HepG2 (cell line): ENCODE results near the gene DCUN1D3. TPM values are rescaled to one million over a fixed set of nuclear protein-coding genes. Genes with fewer than 3 reads are reported as not detected.

Source experiments
- ARNT2 ChIP-seq: sonication (generic); formaldehyde crosslinking; IDR thresholded peaks from 2 replicates; pipeline ENCODE4 v1.8.0; 2022; ENCODE audit warnings: mild to moderate bottlenecking, low read depth, missing genetic modification reagents, moderate library complexity
- ARNTL ChIP-seq: sonication (generic); formaldehyde crosslinking; IDR thresholded peaks from 2 replicates; pipeline ENCODE4 v1.4.0; 2020; ENCODE audit warnings: mild to moderate bottlenecking, missing genetic modification reagents
- BATF2 ChIP-seq: sonication (generic); formaldehyde crosslinking; IDR thresholded peaks from 2 replicates; pipeline ENCODE4 v1.8.0; 2022; ENCODE audit warnings: mild to moderate bottlenecking, missing genetic modification reagents, moderate library complexity
- CEBPG ChIP-seq: IDR thresholded peaks from 2 replicates; pipeline ENCODE4 v1.6.1; 2016
- ELF3 ChIP-seq: IDR thresholded peaks from 2 replicates; pipeline ENCODE4 v1.6.1; 2016; ENCODE audit warnings: missing genetic modification reagents, missing compliant biosample characterization
- ETV6 ChIP-seq: sonication (generic); formaldehyde crosslinking; conservative IDR thresholded peaks from 2 replicates; pipeline ENCODE4 v1.4.0; 2020; ENCODE audit warnings: missing genetic modification reagents
- FOXM1 ChIP-seq: sonication (generic); formaldehyde crosslinking; IDR thresholded peaks from 2 replicates; pipeline ENCODE4 v1.5.0; 2020; ENCODE audit warnings: missing genetic modification reagents
- JUND ChIP-seq: sonication (generic); formaldehyde crosslinking; IDR thresholded peaks from 2 replicates; pipeline ENCODE4 v1.8.0; 2022; ENCODE audit warnings: mild to moderate bottlenecking, missing genetic modification reagents
- MBD4 ChIP-seq: IDR thresholded peaks from 2 replicates; pipeline ENCODE4 v1.6.1; 2012; ENCODE audit warnings: low read length, inconsistent platforms, borderline replicate concordance
- POLR2AphosphoS2 ChIP-seq: IDR thresholded peaks from 2 replicates; pipeline ENCODE4 v1.6.1; 2011; ENCODE audit warnings: low read depth, low read length, improper control_type of control experiment
- RAD21 ChIP-seq: fragments of 450-650 bp; formaldehyde crosslinking; IDR thresholded peaks from 2 replicates; pipeline ENCODE4 v1.5.0; 2020; ENCODE audit warnings: mild to moderate bottlenecking
- RFX3 ChIP-seq: IDR thresholded peaks from 2 replicates; pipeline ENCODE4 v1.6.1; 2016; ENCODE audit warnings: missing biosample characterization, missing genetic modification reagents
- SIN3A ChIP-seq: IDR thresholded peaks from 2 replicates; pipeline ENCODE4 v1.6.1; 2011; ENCODE audit warnings: low read depth, mild to moderate bottlenecking, control low read depth, low read length, borderline replicate concordance
- ZC3H13 ChIP-seq: sonication (generic); formaldehyde crosslinking; IDR thresholded peaks from 2 replicates; pipeline ENCODE4 v1.8.1; 2023; ENCODE audit warnings: mild to moderate bottlenecking, missing genetic modification reagents, moderate library complexity
- ZFYVE20 ChIP-seq: sonication (generic); formaldehyde crosslinking; IDR thresholded peaks from 2 replicates; pipeline ENCODE4 v1.8.0; 2023; ENCODE audit warnings: low read depth, mild to moderate bottlenecking, moderate library complexity, missing genetic modification reagents, borderline replicate concordance
- ZNF124 ChIP-seq: sonication (generic); formaldehyde crosslinking; IDR thresholded peaks from 2 replicates; pipeline ENCODE4 v1.4.0; 2020; ENCODE audit warnings: missing genetic modification reagents
- ZNF335 ChIP-seq: sonication (generic); formaldehyde crosslinking; IDR thresholded peaks from 2 replicates; pipeline ENCODE4 v1.4.0; 2020; ENCODE audit warnings: missing genetic modification reagents
- ZNF589 ChIP-seq: sonication (generic); formaldehyde crosslinking; conservative IDR thresholded peaks from 2 replicates; pipeline ENCODE4 v1.8.0; 2022; ENCODE audit warnings: mild to moderate bottlenecking, moderate library complexity, missing genetic modification reagents
- ZNF629 ChIP-seq: sonication (generic); formaldehyde crosslinking; conservative IDR thresholded peaks from 2 replicates; pipeline ENCODE4 v1.5.0; 2020; ENCODE audit warnings: missing genetic modification reagents
- ZNF878 ChIP-seq: sonication (generic); formaldehyde crosslinking; IDR thresholded peaks from 2 replicates; pipeline ENCODE4 v1.8.1; 2023; ENCODE audit warnings: mild to moderate bottlenecking, missing genetic modification reagents, moderate library complexity
- ZSCAN21 ChIP-seq: sonication (generic); formaldehyde crosslinking; IDR thresholded peaks from 2 replicates; pipeline ENCODE4 v1.8.0; 2022; ENCODE audit warnings: mild to moderate bottlenecking, missing genetic modification reagents, moderate library complexity, borderline replicate concordance
- polyA plus RNA-seq, 8 experiments: library from polyadenylated mRNA; depleted of rRNA in 3 of 8; stranded (reverse) in 7 of 8; unstranded in 1 of 8; fragments of >200 nt; fragmentation: Illumina TruSeq in 4 of 8; extraction: Trizol in 4 of 8; gene quantifications; 2 replicates each; pipeline versions ENCODE4 v1.2.1 to v1.2.3, GENCODE V29; 2011 to 2016; ENCODE audit warnings: low read depth in 4 of 8, missing spikeins in 1 of 8, mixed read lengths in 1 of 8; ENCODE audit not compliant: insufficient read depth in 1 of 8
- total RNA-seq, 5 experiments: library from RNA; depleted of rRNA; stranded (reverse); fragments of >200 nt; fragmentation: Illumina TruSeq; extraction: Trizol; gene quantifications; 2 replicates each; pipeline ENCODE4 v1.2.3, GENCODE V29; 2016; ENCODE audit warnings: low read depth in 1 of 5
- TF ChIP-seq, protein P1 (sequence below): sonication (generic); formaldehyde crosslinking; IDR thresholded peaks from 2 replicates; pipeline ENCODE4 v1.5.0; 2020; ENCODE audit warnings: mild to moderate bottlenecking, missing genetic modification reagents
- TF ChIP-seq, protein P2 (sequence below): fragments of 450-650 bp; IDR thresholded peaks from 2 replicates; pipeline ENCODE4 v1.6.1; 2017
- TF ChIP-seq, protein P3 (sequence below): sonication (generic); formaldehyde crosslinking; IDR thresholded peaks from 2 replicates; pipeline ENCODE4 v1.8.0; 2022; ENCODE audit warnings: missing genetic modification reagents, low read depth, mild to moderate bottlenecking, borderline replicate concordance
- TF ChIP-seq, protein P4 (sequence below): sonication (generic); formaldehyde crosslinking; IDR thresholded peaks from 2 replicates; pipeline ENCODE4 v1.4.0; 2020; ENCODE audit warnings: missing genetic modification reagents

DCUN1D3 gene
- total and polyA plus RNA-seq, 2 of the 13 experiments (the other 11 are each of a cell fraction or from before 2014, with no cell fraction given): 5.0 to 19.3 TPM

DNA sequence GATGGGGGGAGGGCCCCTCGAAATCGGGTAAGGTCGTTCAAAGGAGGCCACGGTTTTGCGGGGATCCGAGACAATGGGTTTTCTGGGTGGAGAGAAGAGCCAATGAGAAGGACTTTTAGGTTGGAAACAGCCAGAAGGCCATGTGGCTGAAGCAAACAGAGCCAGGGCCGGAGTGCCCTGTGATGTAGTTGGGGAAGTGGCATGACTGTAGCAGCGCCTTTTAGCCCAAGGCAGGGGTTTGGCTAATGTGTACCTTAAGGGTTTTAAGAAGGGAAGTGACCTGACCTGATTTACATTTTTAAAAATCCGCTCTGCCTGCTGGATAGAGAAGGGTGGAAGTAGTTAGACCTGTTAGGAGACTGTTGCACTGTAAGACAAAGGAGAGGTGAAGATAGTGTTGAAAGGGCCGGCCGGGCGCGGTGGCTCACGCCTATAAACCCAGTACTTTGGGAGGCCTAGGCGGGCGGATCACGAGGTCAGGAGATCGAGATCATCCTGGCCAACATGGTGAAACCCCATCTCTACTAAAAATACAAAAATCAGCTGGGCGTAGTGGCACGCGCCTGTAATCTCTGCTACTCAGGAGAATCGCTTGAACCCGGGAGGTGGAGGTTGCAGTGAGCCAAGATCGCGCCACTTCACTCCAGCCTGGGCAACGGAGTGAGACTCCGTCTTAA, 1.4 kb upstream of the DCUN1D3 start (continued):
- TF ChIP-seq ZNF878: 0 out of 2 replicates have a peak, but pooled peaks have one; percentile 8
- TF ChIP-seq SIN3A: 0 out of 2 replicates have a peak, but pooled peaks have one; percentile 25
- no peak for TF ChIP-seq RFX3 (CRISPR knock-in tag)
- TF ChIP-seq ZNF589 (CRISPR knock-in tag): no peak
- 0 out of 2 replicates have a peak, but pooled peaks have one; percentile 4 for TF ChIP-seq RAD21 (CRISPR knock-in tag)
- TF ChIP-seq, protein P1, sequence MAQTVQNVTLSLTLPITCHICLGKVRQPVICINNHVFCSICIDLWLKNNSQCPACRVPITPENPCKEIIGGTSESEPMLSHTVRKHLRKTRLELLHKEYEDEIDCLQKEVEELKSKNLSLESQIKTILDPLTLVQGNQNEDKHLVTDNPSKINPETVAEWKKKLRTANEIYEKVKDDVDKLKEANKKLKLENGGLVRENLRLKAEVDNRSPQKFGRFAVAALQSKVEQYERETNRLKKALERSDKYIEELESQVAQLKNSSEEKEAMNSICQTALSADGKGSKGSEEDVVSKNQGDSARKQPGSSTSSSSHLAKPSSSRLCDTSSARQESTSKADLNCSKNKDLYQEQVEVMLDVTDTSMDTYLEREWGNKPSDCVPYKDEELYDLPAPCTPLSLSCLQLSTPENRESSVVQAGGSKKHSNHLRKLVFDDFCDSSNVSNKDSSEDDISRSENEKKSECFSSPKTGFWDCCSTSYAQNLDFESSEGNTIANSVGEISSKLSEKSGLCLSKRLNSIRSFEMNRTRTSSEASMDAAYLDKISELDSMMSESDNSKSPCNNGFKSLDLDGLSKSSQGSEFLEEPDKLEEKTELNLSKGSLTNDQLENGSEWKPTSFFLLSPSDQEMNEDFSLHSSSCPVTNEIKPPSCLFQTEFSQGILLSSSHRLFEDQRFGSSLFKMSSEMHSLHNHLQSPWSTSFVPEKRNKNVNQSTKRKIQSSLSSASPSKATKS (CRISPR knock-in tag): 0 out of 2 replicates have a peak, but pooled peaks have one; percentile 51
- no peak; the same call in 1 of the 2 replicates for TF ChIP-seq ARNT2
- TF ChIP-seq ZNF335: 0 out of 2 replicates have a peak, but pooled peaks have one; percentile 8
- peak; percentile 26; the same call in 1 of the 2 replicates for TF ChIP-seq CEBPG (CRISPR knock-in tag)
- TF ChIP-seq, protein P2, sequence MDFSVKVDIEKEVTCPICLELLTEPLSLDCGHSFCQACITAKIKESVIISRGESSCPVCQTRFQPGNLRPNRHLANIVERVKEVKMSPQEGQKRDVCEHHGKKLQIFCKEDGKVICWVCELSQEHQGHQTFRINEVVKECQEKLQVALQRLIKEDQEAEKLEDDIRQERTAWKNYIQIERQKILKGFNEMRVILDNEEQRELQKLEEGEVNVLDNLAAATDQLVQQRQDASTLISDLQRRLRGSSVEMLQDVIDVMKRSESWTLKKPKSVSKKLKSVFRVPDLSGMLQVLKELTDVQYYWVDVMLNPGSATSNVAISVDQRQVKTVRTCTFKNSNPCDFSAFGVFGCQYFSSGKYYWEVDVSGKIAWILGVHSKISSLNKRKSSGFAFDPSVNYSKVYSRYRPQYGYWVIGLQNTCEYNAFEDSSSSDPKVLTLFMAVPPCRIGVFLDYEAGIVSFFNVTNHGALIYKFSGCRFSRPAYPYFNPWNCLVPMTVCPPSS: no peak
- 0 out of 2 replicates have a peak, but pooled peaks have one; percentile 24 for TF ChIP-seq ARNTL (CRISPR knock-in tag)
- TF ChIP-seq MBD4: no peak
- TF ChIP-seq, protein P3, sequence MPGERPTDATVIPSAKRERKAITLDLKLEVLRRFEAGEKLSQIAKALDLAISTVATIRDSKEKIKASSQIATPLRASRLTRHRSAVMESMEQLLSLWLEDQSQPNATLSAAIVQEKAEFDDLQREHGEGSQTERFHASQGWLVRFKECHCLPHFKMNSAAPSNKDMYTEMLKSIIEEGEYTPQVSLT (CRISPR knock-in tag): no peak
- TF ChIP-seq FOXM1 (CRISPR knock-in tag): no peak
- TF ChIP-seq ETV6: 0 out of 2 replicates have a peak, but pooled peaks have one; percentile 12
- no peak for TF ChIP-seq BATF2 (CRISPR knock-in tag)
- no peak for TF ChIP-seq ZSCAN21
- TF ChIP-seq JUND (CRISPR knock-in tag): no peak
- 0 out of 2 replicates have a peak, but pooled peaks have one; percentile 49 for TF ChIP-seq ZC3H13 (CRISPR knock-in tag)
- TF ChIP-seq ZNF629 (CRISPR knock-in tag): no peak
- no peak for TF ChIP-seq ZNF124 (CRISPR knock-in tag)
- TF ChIP-seq POLR2AphosphoS2: no peak
- TF ChIP-seq ZFYVE20 (CRISPR knock-in tag): no peak
- no peak for TF ChIP-seq ELF3 (CRISPR knock-in tag)
- TF ChIP-seq, protein P4, sequence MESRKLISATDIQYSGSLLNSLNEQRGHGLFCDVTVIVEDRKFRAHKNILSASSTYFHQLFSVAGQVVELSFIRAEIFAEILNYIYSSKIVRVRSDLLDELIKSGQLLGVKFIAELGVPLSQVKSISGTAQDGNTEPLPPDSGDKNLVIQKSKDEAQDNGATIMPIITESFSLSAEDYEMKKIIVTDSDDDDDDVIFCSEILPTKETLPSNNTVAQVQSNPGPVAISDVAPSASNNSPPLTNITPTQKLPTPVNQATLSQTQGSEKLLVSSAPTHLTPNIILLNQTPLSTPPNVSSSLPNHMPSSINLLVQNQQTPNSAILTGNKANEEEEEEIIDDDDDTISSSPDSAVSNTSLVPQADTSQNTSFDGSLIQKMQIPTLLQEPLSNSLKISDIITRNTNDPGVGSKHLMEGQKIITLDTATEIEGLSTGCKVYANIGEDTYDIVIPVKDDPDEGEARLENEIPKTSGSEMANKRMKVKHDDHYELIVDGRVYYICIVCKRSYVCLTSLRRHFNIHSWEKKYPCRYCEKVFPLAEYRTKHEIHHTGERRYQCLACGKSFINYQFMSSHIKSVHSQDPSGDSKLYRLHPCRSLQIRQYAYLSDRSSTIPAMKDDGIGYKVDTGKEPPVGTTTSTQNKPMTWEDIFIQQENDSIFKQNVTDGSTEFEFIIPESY (CRISPR knock-in tag): peak; percentile 51; the same call in 1 of the 2 replicates
